K562 (cell line): ENCODE results near the gene SRRM5. TPM values are rescaled to one million over a fixed set of nuclear protein-coding genes. Genes with fewer than 3 reads are reported as not detected.

ENCODE experiments used
- BCOR ChIP-seq: fragments of 450-650 bp; IDR thresholded peaks from 2 replicates; pipeline ENCODE4 v1.6.1; 2016
- ETV6 ChIP-seq, 3 experiments: fragments of 150-350 bp in 1 of 3; sonication (generic) in 1 of 3; formaldehyde crosslinking in 1 of 3; IDR thresholded peaks; 2 replicates each; pipeline versions ENCODE4 v1.6.1 to v1.8.0; 2014 to 2022; ENCODE audit warnings: borderline replicate concordance in 2 of 3, low read depth in 2 of 3, antibody characterized with exemption in 1 of 3, low read length in 1 of 3, mild to moderate bottlenecking in 1 of 3, missing genetic modification reagents in 1 of 3
- LARP7 ChIP-seq: fragments of 450-650 bp; IDR thresholded peaks from 2 replicates; pipeline ENCODE4 v1.6.1; 2016
- MAFG ChIP-seq: fragments of 450-650 bp; conservative IDR thresholded peaks from 2 replicates; pipeline ENCODE4 v1.6.1; 2016; ENCODE audit warnings: missing genetic modification characterization, missing compliant biosample characterization
- MCM7 ChIP-seq, 2 experiments: fragments of 450-650 bp; IDR thresholded peaks; 2 replicates each; pipeline ENCODE4 v1.6.1; 2016 to 2018
- NCOA2 ChIP-seq, 2 experiments: fragments of 450-650 bp; IDR thresholded peaks; 2 replicates each; pipeline ENCODE4 v1.6.1; 2018; ENCODE audit warnings: mild to moderate bottlenecking in 2 of 2, moderate library complexity in 1 of 2; ENCODE audit not compliant: partially characterized antibody in 2 of 2
- NEUROD1 ChIP-seq: fragments of 150-350 bp; IDR thresholded peaks from 2 replicates; pipeline ENCODE4 v1.6.1; 2014; ENCODE audit warnings: borderline replicate concordance, low read length, low read depth; ENCODE audit not compliant: partially characterized antibody
- NONO ChIP-seq, 2 experiments: fragments of 200-400 bp in 1 of 2; fragments of 450-650 bp in 1 of 2; formaldehyde crosslinking in 1 of 2; IDR thresholded peaks; 2 replicates each; pipeline ENCODE4 v1.6.1; 2017; ENCODE audit warnings: low read depth in 2 of 2, mild to moderate bottlenecking in 2 of 2, moderate library complexity in 2 of 2, low read length in 1 of 2
- PRMT5 ChIP-seq: sonication (generic); formaldehyde crosslinking; IDR thresholded peaks from 2 replicates; pipeline ENCODE4 v1.5.0; 2020; ENCODE audit warnings: missing genetic modification reagents
- RAD51 ChIP-seq: fragments of 450-650 bp; IDR thresholded peaks from 2 replicates; pipeline ENCODE4 v1.7.1; 2016; ENCODE audit warnings: low read depth, mild to moderate bottlenecking, borderline replicate concordance
- RBM14 ChIP-seq: fragments of 200-400 bp; formaldehyde crosslinking; IDR thresholded peaks from 2 replicates; pipeline ENCODE4 v1.6.1; 2018; ENCODE audit warnings: low read depth, mild to moderate bottlenecking, low read length, moderate library complexity, borderline replicate concordance; ENCODE audit not compliant: insufficient read depth
- SP2 ChIP-seq: IDR thresholded peaks from 2 replicates; pipeline ENCODE4 v1.6.1; 2011; ENCODE audit warnings: mild to moderate bottlenecking, low read depth, low read length, moderate library complexity; ENCODE audit not compliant: poor library complexity, severe bottlenecking; ENCODE audit errors: extremely low read depth
- SRF ChIP-seq, 2 experiments: fragments of 250-450, 450-650 bp in 1 of 2; sonication (Bioruptor Pico) in 1 of 2; sonication (generic) in 1 of 2; formaldehyde crosslinking; IDR thresholded peaks; 2 replicates each; pipeline versions ENCODE4 v1.5.0 to v1.5.1; 2020 to 2022; ENCODE audit warnings: mild to moderate bottlenecking in 1 of 2, missing genetic modification reagents in 1 of 2
- YY1 ChIP-seq, 3 experiments: IDR thresholded peaks; 2 replicates each; pipeline ENCODE4 v1.6.1; 2011; ENCODE audit warnings: low read length in 2 of 3, mild to moderate bottlenecking in 2 of 3, moderate library complexity in 2 of 3, borderline replicate concordance in 1 of 3, control low read depth in 1 of 3, low read depth in 1 of 3; ENCODE audit not compliant: insufficient read depth in 3 of 3, insufficient replicate concordance in 2 of 3, control insufficient read depth in 1 of 3, insufficient read length in 1 of 3; ENCODE audit errors: extremely low read depth in 1 of 3
- ZBTB1 ChIP-seq: sonication (generic); formaldehyde crosslinking; IDR thresholded peaks from 2 replicates; pipeline ENCODE4 v1.8.1; 2023; ENCODE audit warnings: missing genetic modification reagents, low read depth, mild to moderate bottlenecking, borderline replicate concordance
- ZBTB7A ChIP-seq: IDR thresholded peaks from 2 replicates; pipeline ENCODE4 v1.6.1; 2011; ENCODE audit warnings: low read depth, mild to moderate bottlenecking, low read length, moderate library complexity, borderline replicate concordance; ENCODE audit not compliant: control insufficient read depth
- ZNF217 ChIP-seq: sonication (generic); formaldehyde crosslinking; IDR thresholded peaks from 2 replicates; pipeline ENCODE4 v1.8.0; 2022; ENCODE audit warnings: mild to moderate bottlenecking, missing genetic modification reagents
- ZNF778 ChIP-seq: fragments of 450-650 bp; formaldehyde crosslinking; IDR thresholded peaks from 2 replicates; pipeline ENCODE4 v1.4.0; 2020; ENCODE audit warnings: mild to moderate bottlenecking, moderate library complexity
- polyA plus RNA-seq, 8 experiments: library from polyadenylated mRNA; depleted of rRNA in 4 of 8; stranded (reverse) in 5 of 8; unstranded in 3 of 8; fragments of >200 nt; fragmentation: Nextera tagmentation in 2 of 8; fragmentation: Illumina TruSeq in 1 of 8; extraction: Ambion mirVana in 2 of 8; extraction: Trizol in 1 of 8; gene quantifications; 2 replicates each; pipeline versions ENCODE4 v1.2.1 to v1.2.3, GENCODE V29; 2011 to 2014; ENCODE audit warnings: inconsistent platforms in 1 of 8, missing spikeins in 1 of 8
- total RNA-seq, 7 experiments: library from RNA; depleted of rRNA in 6 of 7; stranded (reverse); fragments of >200 nt in 6 of 7; fragmentation: Illumina TruSeq in 2 of 7; extraction: Trizol in 2 of 7; gene quantifications; 2 replicates each; pipeline versions ENCODE4 v1.2.1 to v1.2.3, GENCODE V29; 2011 to 2021; ENCODE audit warnings: low replicate concordance in 1 of 7
- TF ChIP-seq, protein P1 (sequence below): fragments of 250-450 bp; sonication (Bioruptor Pico); IDR thresholded peaks from 2 replicates; pipeline ENCODE4 v1.4.0; 2020; ENCODE audit warnings: mild to moderate bottlenecking, moderate library complexity
- TF ChIP-seq, protein P2 (sequence below): fragments of 250-450 bp; sonication (Bioruptor Pico); IDR thresholded peaks from 2 replicates; pipeline ENCODE4 v1.5.0; 2022; ENCODE audit warnings: mild to moderate bottlenecking

Gene SRRM5
- total and polyA plus RNA-seq, 9 of the 15 experiments (the other 6 are each of a cell fraction or from before 2014, with no cell fraction given), result 0.09 to 0.45 (median 0.18) TPM; not detected in 2

DNA sequence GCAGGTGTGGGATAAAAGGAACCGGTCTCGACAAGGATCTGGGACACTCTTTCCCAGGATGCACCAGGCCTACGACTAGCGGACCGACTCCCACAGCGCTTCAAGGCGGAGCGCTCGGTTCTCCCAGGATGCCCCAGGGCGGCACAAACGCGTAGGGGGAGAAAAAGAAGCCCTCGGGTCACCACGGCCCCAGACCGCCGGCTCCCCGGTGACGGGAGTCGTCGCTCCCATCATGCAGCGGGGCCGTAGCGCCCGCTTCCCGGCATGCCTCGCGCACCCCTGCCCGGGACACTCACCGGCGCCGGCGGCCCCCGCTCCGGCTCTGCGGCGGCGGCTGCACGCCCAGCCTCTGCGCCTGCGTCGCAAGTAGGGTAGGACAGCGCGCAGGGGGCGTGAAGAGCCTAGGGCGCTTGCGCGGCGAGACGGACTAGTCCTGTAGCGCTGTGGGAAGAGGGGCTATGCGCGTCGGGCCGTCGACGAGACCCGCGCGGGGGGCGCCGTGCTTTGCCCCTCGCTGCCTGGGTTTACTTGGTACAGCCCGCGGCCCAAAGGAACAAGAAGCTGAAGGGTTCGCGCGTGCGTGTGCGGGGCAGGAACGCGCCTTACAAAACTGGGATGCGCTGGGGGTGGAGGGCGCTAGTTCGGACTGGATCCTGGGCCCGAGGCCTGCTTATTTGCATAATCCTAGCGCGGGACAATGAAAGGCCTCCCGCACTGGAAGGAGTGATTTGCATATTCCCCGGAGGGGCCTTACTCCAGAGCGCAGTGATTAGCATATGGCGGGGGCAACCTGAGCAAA lies 7.6 kb downstream of the SRRM5 start, which contains the start of gene ZNF428 (continued):
- no peak for TF ChIP-seq SP2
- 0 out of 4 replicates have a peak, but pooled peaks of 1 of the 2 experiments have one; percentile 23 for TF ChIP-seq SRF (CRISPR knock-in tag; IDR thresholded peaks at IDR 0.05)
- no peak for TF ChIP-seq NCOA2 (IDR thresholded peaks at IDR 0.05; ENCODE audit: partially characterized antibody in 2 of 2)
- TF ChIP-seq RAD51, result no peak
- no peak for TF ChIP-seq ZNF778
- no peak for TF ChIP-seq RBM14
- TF ChIP-seq, protein P1, sequence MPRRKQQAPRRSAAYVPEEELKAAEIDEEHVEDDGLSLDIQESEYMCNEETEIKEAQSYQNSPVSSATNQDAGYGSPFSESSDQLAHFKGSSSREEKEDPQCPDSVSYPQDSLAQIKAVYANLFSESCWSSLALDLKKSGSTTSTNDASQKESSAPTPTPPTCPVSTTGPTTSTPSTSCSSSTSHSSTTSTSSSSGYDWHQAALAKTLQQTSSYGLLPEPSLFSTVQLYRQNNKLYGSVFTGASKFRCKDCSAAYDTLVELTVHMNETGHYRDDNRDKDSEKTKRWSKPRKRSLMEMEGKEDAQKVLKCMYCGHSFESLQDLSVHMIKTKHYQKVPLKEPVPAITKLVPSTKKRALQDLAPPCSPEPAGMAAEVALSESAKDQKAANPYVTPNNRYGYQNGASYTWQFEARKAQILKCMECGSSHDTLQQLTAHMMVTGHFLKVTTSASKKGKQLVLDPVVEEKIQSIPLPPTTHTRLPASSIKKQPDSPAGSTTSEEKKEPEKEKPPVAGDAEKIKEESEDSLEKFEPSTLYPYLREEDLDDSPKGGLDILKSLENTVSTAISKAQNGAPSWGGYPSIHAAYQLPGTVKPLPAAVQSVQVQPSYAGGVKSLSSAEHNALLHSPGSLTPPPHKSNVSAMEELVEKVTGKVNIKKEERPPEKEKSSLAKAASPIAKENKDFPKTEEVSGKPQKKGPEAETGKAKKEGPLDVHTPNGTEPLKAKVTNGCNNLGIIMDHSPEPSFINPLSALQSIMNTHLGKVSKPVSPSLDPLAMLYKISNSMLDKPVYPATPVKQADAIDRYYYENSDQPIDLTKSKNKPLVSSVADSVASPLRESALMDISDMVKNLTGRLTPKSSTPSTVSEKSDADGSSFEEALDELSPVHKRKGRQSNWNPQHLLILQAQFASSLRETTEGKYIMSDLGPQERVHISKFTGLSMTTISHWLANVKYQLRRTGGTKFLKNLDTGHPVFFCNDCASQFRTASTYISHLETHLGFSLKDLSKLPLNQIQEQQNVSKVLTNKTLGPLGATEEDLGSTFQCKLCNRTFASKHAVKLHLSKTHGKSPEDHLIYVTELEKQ (CRISPR knock-in tag), result no peak
- no peak for TF ChIP-seq MCM7 (IDR thresholded peaks at IDR 0.05)
- no peak for TF ChIP-seq ETV6 (IDR thresholded peaks at IDR 0.05; ENCODE audit: borderline replicate concordance in 1 of 2, low read depth in 2 of 2, low read length in 1 of 2)
- TF ChIP-seq ETV6 (CRISPR knock-in tag; IDR thresholded peaks at IDR 0.05; ENCODE audit: borderline replicate concordance), result no peak
- no peak for TF ChIP-seq BCOR
- TF ChIP-seq LARP7, result no peak
- no peak for TF ChIP-seq PRMT5 (CRISPR knock-in tag)
- no peak for TF ChIP-seq ZNF217 (CRISPR knock-in tag)
- TF ChIP-seq MAFG (tag), result no peak
- peak; percentile 81 for TF ChIP-seq NONO (IDR thresholded peaks at IDR 0.05; ENCODE audit: low read depth in 2 of 2, low read length in 1 of 2)
- TF ChIP-seq NEUROD1, result peak; percentile 5
- TF ChIP-seq, protein P2, sequence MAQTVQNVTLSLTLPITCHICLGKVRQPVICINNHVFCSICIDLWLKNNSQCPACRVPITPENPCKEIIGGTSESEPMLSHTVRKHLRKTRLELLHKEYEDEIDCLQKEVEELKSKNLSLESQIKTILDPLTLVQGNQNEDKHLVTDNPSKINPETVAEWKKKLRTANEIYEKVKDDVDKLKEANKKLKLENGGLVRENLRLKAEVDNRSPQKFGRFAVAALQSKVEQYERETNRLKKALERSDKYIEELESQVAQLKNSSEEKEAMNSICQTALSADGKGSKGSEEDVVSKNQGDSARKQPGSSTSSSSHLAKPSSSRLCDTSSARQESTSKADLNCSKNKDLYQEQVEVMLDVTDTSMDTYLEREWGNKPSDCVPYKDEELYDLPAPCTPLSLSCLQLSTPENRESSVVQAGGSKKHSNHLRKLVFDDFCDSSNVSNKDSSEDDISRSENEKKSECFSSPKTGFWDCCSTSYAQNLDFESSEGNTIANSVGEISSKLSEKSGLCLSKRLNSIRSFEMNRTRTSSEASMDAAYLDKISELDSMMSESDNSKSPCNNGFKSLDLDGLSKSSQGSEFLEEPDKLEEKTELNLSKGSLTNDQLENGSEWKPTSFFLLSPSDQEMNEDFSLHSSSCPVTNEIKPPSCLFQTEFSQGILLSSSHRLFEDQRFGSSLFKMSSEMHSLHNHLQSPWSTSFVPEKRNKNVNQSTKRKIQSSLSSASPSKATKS (CRISPR knock-in tag), result no peak
- peak; percentile 33 for TF ChIP-seq ZBTB7A
- TF ChIP-seq YY1 (IDR thresholded peaks at IDR 0.05; ENCODE audit: borderline replicate concordance in 1 of 3, control insufficient read depth in 1 of 3, extremely low read depth in 1 of 3, insufficient read depth in 3 of 3, insufficient read length in 1 of 3, insufficient replicate concordance in 2 of 3, low read depth in 1 of 3, low read length in 2 of 3), result peak in 2 of 3 experiments; percentile 59 to 81
- TF ChIP-seq ZBTB1, result peak; percentile 42; the same call in 1 of the 2 replicates
